Cardiac septum (tissue), 1 donor: ENCODE data around the gene PHACTR3. TPM values are rescaled to one million over a fixed set of nuclear protein-coding genes. Genes with fewer than 3 reads are reported as not detected.

Experiments
- DNase-seq: peaks from one replicate; pipeline ENCODE4 v3.0.0-alpha.2; 2020; ENCODE audit warnings: low spot score
- intact Hi-C: fragments of 100-400 bp; cut with DNase I; formaldehyde crosslinking; loops from one replicate; pipeline ENCODE4 v1.14.0; 2022
- total RNA-seq: library from RNA; stranded (reverse); fragmentation: NEBNext Ultra II Directional; extraction: Animal tissue kit (Norgen Biotek cat#: 25700); gene quantifications from one replicate; pipeline ENCODE4 v1.2.1, GENCODE V29; 2021
- donor health status: DM: no; HTN: no; CAD: no.

Gene PHACTR3
- total RNA-seq, 1 donor from 2014 or later, result 0.54 TPM

DNA sequence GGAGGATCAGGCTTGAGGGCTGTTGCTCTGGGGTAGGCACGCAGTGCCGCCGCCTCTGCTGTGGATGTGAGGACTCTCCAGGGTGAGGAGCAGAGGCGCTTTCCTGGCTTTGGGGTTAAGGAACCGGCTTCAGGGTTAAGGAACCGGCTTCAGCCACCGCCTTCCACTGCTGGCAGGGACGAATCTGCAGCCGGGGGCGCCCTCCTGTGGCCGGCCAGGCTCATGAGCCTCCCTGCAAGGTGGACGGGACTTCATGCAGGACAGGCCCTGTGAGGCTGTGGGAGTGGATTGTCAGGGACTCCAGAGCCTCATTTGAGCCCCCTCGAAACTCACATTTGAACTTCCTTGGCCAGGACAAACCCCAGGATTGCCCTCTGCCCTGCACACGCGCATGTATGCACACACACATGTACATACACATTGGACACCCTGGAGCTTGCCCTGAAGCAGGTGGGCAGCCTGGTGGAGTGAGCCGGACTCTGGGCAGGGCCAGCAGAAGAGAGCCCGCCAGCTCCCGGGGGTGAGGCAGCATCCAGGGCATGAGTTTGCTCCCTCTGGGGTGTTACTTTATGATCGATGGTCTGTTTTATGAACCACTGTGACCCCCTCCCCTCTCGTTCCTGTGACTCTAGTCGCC is 146.9 kb downstream of the PHACTR3 start:
- DNase-seq, result no peak
- intact Hi-C loops, result loop anchor here (2.0 kb wide), 2 partner anchors 152 to 180 kb away; no protein-coding TSS in a partner anchor

DNA sequence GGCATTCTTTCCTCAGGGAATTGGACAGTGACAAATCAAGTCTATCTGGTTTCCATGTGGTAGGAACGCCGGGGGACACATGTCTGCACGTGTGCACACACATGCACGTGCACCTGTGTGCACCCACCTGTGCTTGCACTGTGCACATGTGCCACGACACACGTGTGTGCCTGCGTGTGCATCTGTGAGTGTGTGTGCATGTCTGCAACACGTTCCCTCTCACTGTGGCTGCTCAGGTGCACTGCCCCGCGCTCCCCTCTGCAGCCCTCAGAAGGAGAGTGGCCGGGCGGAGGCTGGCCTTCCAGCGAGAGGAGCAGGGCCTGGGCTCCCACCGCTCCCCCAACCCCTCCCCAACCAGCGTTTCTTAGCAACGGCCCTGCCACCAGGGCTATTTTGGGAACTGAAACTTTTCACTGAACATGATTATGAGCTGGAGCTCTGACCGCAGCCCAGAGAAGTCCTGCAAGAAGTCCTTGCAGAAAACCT is 147.8 kb downstream of the PHACTR3 start:
- intact Hi-C loops, result no loop called here

DNA sequence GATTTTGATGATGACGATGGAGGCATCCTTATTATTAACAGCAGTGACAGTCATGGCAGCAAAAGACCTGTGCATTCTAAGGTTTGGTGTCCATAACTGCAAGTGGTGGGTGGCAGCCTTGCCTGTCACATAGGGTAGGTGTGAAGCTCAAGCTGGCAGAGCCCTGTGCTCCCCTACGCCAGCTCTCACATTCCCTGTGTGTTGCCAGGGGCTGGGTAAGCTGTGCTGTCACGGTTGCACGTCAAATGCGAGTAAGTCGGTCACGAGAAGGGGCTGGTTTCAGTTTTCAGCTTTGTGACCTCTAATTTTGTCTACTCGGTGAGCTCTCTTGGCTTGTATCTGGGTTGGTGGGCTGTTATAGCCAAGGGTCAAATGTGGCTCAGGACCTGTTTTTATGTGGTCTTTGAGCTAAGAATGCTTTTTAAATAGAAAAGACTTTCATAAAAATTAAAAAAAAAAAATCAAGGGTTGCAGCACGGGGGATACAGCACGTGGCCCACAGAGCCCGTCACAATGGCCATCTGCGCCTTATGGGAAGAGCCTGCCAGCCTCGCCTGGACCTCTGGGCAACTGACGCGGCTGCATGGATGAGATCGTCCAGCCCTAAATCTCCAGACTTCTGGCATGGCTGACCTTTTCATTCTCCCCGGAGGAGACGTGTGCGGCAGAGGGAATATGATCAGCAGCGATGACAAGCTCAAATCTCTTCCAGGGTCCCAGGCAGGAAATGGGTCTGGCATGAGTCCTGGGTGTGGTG is 148.5 kb downstream of the PHACTR3 start:
- no peak for DNase-seq
- intact Hi-C loops, result no loop called here

More for the DNA sequence above, 147.8 kb downstream of the PHACTR3 start:
- DNase-seq, result no peak

DNA sequence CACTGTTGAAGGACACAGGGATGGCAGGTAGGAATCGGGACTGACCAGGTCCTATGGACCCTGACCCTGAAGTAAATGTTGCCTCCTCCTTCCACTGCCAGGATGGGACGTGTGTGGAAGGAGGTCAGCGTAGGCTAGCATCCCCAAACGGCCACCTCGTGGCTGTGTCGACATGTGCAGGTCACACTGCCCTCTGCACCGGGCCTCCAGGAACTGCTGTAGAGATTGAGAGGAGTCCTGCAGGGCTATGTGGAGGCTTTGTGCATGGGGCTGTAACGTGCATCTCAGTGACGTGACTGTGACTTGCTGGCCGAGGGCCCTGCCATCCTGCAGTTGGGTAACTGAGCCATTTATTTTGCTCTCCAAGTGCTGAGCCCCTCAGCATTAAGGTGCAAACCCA is 149.5 kb downstream of the PHACTR3 start:
- intact Hi-C loops, result no loop called here
- no peak for DNase-seq

DNA sequence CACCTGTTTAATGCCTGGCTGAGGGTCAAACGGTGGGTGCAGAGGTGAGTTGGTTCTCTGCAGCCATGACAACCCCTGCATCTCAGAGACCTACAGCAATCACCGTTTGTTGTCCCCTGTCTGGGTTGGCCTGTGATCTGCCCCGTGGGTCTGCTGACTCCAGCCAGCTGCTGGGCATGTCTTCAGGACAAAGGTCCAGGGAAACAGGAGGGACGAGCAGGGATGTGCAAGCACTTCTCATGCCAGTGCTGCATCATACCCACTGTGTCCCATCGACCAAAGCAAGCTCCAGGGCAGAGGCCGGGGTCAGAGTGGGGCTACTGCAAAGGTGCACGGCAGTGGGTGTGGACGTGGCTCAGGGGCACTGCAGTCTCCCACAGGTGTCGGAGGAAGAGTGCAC is 150.2 kb downstream of the PHACTR3 start:
- DNase-seq, result no peak

DNA sequence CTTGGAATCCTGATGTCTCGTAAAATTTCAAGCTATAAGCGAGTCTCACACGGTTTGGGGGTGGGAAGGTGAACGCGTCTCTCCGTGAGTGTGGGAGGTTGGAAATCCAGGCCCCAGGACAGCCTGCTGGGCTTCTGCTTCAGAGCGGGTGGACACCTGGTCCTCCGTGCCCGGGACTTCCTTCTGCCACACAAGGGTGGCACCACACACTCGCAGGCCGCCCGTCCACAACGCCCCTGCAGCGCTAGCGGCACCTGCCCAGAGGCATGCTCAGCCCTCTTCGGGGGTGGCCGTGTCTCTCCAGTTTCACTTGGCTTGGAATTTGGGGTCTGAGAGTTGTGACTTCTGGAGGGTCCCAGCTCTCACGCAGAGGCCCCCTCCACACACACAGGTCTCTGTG is 151.9 kb downstream of the PHACTR3 start:
- intact Hi-C loops, result no loop called here
- DNase-seq, result no peak

More for the DNA sequence above, 150.2 kb downstream of the PHACTR3 start:
- intact Hi-C loops, result no loop called here

DNA sequence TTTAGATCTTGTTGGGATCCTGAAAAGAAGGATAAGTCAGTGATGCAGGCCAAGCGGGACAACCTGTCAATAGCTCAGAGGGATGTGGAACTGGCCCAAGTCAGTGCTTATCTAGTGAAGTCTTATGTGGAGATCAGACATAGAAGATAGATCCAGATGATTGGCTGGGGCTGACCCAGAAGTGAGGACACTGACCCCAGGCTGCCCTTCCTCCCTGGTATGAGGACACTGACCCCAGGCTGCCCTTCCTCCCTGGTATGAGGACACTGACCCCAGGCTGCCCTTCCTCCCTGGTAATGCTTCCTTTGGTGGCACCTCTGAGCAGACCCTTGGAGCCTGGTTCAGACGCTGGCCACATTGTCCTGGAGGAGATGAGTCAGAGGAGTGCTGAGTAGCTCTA is 159.7 kb downstream of the PHACTR3 start:
- no peak for DNase-seq
- intact Hi-C loops, result no loop called here

DNA sequence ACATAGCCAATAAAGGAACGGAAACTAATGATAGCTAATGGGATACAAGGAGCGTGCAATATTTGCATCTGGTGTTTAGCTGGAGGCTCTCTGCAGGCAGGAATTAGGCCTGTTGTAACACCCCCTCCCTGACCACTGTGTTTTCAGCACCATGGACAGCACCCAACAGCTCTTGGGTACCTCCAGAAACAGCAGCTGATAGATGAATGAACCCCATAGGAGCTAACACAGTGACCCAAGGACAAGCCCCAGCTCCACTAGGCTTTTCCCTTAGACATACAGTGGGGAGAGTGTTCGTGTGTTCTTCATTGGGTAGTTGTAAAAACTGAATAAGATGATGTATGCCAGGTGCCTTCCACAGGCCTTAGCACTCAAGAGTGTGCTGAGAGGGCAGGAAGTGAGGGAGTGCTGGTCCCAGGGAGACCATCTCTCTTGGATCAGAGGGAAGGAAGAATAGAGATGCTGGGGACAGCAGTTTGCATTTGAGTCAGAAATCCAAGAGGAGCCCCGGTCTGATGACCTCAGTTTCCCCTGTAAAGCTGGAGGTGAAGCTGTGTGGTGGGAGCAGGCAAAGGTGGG is 161.3 kb downstream of the PHACTR3 start:
- intact Hi-C loops, result no loop called here
- DNase-seq, result no peak

DNA sequence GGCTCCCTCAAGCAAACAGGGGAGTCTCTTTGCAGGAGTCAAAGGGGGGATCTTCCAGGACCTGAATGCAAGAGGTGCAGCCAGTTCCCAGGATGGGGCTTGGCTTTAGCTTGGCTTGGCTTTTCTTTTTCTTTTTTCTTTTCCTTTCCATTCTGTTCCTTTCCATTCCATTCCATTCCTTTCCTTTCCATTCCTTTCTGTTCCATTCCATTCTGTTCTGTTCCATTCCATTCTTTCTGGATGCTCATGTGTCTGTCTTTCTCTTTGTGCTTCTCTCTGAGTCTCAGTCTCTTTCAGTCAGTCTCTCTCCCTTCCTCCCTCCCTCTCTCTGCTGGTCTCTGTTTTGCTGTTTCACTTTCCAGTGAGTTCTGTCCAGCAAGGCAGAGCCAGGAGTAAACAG is 163.3 kb downstream of the PHACTR3 start:
- no peak for DNase-seq
- intact Hi-C loops, result no loop called here

DNA sequence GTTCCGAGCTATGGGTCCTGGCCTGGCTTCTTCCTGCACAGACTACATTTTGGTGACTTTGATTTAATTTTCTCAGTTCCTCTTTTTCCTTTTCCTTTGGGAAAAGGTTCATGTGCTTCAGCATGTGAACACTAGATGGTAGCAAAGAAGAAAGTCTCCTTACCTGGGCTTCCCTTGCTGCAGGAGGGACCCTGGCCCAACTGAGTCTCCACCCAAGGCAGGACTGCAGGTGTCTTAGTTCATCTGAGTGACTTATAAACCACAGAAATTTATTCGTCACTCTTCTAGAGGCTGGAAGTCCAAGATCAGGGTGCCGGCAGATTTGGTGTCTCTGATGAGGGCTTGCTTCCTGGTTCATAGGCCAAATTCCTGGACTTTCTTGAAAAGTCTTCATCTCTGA is 165.9 kb downstream of the PHACTR3 start:
- DNase-seq, result no peak
- intact Hi-C loops, result no loop called here

DNA sequence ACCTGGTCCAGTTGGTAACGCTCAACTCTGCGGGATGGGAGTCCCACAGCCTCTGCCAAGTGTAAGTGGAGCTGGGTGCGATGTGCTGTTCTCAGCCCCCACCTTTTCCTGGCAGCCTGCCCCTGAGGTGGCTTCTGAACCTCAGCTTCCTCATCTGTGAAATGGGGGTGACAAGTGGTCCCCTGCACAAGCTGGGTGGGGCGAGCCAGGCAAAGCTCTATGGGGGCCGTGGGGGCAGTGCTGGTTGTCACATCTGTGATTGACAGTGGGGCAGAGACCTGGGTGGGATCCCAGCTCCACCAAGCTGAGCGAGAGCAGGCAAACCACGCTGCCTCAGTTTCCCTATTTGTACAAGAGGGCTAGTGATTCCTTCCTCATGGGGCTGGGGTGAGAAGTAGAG is 166.5 kb downstream of the PHACTR3 start:
- no peak for DNase-seq
- intact Hi-C loops, result no loop called here

DNA sequence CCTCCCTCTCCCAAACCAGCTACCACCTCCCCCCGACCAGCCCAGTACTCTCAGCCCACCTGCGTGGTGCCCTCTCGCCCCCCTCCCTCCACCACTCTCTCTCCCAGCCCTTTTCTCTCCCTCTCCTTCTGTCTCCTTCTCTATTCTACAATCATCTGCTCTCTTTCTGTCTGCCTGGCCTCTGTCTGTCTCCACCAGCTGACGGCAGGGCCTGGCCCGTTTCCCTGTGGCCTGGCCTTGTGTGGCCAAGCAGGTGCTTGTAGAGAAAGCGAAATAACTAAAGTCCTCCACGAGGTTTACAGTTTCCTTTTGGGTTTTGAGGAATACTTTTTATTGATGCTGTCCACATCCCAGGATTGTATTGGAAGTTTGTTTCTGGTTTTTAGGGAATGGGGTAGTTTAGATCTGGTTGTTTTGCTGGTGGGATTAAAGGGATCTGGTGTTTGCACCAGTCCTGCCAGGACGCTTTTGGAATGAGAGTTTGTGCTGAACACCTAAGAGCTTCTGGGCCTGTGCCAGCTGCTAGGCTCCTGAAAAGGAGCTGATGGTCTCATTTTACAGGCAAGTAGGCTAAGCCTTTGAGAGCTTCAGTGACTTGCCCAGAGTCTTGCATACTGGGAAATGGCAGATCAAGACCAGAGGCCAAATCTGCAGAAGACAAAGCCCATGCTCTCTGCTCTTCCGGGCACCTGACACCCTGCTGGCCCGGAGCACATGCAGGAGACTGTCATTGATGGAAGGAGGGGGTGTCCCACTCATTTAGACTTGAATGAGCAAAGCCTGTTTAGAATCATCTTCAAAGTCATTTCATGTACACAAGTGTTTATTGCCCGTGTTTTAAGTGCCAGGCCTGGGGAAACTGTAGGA is 167.4 kb downstream of the PHACTR3 start:
- DNase-seq, result peak; percentile 74
- intact Hi-C loops, result no loop called here

DNA sequence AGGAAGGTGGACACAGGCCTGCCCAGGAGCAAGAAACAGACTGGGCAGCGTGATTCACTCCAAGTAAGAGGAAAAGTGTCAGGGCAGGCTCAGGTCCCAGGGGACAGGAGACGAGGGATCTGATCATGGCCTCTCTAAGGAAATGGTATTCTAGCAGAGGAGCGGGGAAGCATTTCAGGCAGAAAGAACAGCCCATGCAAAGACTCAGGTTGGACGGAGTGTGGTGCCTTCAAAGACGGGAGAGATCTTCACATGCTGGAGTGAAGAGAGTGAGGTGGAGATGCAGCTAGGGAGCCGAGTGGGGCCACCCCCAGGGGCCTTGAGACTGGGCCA is 168.0 kb downstream of the PHACTR3 start:
- intact Hi-C loops, result no loop called here
- DNase-seq, result no peak

DNA sequence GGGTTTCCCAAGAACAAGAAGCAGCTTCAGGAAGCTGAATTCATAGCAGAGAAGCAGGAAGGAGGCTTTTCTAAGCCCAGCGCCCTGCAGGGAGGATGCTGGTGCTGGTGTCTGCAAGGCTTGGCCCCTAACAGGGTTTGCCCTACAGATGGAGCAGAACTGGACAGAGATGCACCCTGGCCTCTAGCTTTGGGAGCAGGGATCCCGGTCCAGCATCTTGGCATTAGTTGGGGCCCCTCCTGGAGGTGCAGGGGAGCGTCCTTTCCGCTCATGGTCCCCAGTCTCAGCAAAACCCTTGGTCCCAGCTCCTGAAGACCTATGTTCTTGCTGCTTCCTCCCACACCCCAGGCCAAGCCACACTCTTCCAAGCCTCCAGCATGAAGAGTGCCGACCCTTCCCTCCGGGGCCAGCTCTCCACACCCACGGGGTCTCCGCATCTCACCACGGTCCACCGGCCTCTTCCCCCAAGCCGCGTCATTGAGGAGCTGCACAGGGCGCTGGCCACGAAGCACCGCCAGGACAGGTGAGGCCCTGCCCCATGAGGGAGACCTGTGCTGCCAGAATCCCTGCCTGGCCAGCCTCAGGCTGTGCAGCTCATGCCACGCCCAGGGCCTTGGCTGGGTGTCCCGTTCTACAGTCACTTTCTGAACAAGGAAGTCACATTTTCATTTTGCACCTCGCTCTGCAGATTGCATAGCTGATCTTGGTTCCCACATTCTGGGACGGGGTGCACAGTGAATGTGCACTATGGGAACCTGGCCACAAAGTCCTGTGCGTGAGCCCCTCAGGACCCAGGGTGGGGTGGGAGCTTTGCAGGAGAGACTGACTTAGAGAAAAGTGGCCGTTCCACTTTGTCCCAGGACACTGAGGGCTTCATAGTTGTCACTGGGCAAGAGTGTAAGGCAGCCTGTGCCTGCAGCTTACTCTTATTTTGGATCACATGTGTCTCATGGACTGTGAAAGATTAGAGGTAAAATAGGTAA is 168.9 kb downstream of the PHACTR3 start:
- peak; percentile 53 for DNase-seq
- intact Hi-C loops, result no loop called here

DNA sequence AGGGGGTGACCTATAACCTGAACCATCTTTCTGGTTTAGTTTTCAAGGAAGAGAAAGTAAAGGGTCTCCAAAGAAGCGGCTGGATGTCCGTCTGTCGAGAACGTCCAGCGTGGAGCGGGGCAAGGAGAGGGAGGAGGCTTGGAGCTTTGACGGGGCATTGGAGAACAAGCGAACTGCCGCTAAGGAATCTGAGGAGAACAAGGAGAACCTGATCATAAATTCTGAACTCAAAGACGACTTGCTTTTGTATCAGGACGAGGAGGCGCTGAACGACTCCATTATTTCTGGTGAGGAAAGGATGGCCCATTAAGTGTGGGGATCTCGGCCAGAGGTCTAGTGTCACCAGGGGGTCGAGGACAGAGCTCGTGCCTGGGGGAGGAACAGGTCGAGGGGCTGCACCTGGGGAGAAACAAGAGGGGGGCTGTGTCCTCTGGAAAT is 169.9 kb downstream of the PHACTR3 start:
- peak; percentile 47 for DNase-seq
- intact Hi-C loops, result no loop called here

DNA sequence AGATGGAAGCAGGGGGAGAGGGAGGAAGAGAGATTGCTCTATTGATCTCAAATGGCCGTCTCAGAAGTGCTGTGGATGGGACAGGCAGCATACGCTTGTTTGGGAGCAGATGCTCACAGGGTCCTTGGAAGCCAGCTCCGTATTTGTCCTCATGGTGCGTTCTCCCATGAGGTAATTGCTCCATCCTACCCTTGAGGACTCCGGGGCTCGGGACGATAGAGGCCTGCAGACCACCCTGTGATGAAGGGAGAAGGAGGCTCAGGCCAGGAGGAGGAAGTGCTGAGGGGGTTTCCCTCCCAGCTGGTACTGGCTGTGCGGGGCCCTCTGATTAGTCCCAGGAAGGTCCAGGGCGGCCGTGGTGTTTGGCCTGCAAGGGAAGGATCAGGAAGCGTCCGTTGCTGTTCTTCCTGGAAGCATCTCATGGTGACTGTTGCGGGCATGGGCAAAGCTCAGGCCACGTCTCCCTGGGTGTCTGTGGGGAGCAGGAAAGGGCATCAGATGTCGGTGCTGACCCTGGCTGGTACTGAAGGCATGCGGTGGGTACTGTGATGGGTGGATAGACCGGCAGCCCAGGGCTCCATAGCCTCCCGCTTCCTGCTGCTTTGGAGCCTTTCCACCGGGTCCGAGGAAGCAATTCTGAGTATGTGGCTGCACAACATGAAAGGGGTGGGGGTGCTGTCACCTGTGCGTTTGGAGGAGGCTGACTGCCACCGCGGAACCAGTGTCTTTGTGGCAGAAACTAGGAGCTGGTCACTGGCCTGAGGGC is 170.8 kb downstream of the PHACTR3 start:
- DNase-seq, result peak; percentile 58
- intact Hi-C loops, result no loop called here

DNA sequence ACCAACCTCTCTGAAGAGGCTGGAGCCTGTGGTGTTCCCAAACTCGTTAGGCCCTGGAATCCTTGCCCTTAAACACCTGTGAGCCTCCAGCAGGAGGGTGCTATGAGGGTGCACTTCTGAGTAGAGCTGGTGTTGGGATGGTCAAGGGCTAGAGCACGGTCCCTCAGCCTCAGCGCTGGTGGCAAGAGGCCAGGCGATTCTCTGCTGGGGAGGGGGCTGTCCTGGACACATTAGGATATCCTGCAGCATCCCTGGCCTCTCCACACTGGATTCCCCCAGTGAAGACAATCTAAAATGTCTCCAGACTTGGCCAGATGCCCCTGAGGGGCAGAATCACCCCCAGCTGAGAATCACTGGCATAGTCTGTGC is 171.3 kb downstream of the PHACTR3 start:
- peak; percentile 59 for DNase-seq

DNA sequence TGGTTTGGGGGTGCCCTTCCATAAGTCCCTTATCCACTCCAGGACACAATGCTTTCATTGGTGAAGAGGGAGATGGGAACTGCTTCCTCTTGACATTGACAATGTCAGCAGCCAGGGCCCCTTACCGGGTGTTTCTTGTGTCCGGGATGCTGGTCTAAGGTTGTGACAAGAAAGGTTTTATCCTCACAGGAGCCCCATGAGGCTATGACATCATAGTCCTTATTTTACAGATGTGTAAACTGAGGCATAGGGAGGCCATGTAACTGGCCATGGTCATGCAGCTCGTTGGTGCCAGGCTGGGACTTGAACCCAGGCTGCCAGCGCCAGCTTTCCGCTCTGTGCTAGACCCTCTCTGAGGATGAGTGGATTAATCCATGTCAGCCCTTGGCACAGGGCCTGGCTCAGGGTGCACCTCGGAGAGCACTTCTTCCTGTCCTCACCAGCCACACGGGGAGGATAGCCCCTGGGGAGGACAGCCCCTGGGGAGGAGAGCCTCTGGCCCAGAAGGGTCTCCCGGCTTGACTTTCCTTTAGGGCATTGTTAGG is 171.8 kb downstream of the PHACTR3 start:
- DNase-seq, result peak; percentile 17
- intact Hi-C loops, result no loop called here

More for the DNA sequence above, 171.3 kb downstream of the PHACTR3 start:
- intact Hi-C loops, result no loop called here
